ENCODE measurements around the gene RFFL. TPM values are rescaled to one million over a fixed set of nuclear protein-coding genes. Genes with fewer than 3 reads are reported as not detected.

The RFFL gene
- total RNA-seq, 4 donors from 2014 or later: 11.5 to 38.5 (median 14.6) TPM

DNA sequence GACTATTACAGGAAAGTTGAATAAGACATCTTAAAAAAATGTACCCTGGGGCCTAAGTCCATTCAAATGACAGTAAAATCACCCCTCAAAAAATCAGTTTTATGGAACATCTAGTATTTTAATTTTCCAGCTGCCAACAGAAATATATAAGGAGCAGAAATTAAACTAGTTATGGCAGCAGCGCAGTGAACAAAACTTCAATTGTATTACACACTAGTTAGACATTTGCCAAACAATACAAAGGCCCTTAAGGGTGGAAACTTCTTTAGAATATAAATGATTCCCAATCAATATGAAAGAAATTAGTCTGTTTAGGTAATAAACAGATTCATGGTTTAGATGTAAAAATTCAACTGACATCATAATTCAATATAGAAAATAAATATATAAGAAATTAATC lies 18.1 kb upstream of the RFFL start:
- TF ChIP-seq, protein P1, sequence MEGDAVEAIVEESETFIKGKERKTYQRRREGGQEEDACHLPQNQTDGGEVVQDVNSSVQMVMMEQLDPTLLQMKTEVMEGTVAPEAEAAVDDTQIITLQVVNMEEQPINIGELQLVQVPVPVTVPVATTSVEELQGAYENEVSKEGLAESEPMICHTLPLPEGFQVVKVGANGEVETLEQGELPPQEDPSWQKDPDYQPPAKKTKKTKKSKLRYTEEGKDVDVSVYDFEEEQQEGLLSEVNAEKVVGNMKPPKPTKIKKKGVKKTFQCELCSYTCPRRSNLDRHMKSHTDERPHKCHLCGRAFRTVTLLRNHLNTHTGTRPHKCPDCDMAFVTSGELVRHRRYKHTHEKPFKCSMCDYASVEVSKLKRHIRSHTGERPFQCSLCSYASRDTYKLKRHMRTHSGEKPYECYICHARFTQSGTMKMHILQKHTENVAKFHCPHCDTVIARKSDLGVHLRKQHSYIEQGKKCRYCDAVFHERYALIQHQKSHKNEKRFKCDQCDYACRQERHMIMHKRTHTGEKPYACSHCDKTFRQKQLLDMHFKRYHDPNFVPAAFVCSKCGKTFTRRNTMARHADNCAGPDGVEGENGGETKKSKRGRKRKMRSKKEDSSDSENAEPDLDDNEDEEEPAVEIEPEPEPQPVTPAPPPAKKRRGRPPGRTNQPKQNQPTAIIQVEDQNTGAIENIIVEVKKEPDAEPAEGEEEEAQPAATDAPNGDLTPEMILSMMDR (IDR thresholded peaks at IDR 0.05): no peak
- TF ChIP-seq POLR2A (IDR thresholded peaks at IDR 0.05): no peak
- Histone ChIP-seq H3K27me3 (no peaks in the 10 kb centered on the region), H3K9me3 (no peaks in the 10 kb centered on the region), H3K27ac (no peak overlapping the region), H3K36me3 (no peaks in the 10 kb centered on the region), H3K4me3 (no peak overlapping the region), H3K4me1 (peaks cover 0 to 4% of the 10 kb centered on the region in 2 donors)
- intact Hi-C loops (cut with DNase I; ENCODE audit: low total_unique reads): no loop called here
- no peak for DNase-seq

DNA sequence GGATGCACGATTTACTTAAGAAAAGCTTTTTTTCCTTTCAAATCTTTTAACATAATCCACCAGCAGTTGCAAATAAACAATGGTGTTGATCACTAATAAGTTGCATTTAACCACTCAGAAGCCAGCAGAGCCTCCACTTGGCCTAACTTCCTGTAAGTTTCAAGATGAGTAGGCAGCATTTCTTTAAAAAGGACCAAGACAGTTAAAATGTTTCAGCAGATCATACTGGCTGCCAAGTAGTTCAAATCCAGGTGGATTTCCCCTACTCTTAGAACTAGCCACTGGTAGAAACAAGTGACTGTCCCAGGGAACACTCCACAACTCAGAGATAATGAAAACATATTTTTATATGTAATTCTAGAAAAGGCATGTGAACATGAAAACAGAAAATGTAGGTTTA lies 17.0 kb upstream of the RFFL start:
- H3K27ac ChIP-seq: no peak overlapping the region
- H3K36me3 ChIP-seq: no peaks in the 10 kb centered on the region
- H3K4me1 ChIP-seq: peaks cover 0 to 4% of the 10 kb centered on the region in 2 donors
- no peak for DNase-seq
- H3K4me3 ChIP-seq: no peak overlapping the region
- intact Hi-C loops (cut with DNase I; ENCODE audit: low total_unique reads): no loop called here
- no peaks in the 10 kb centered on the region for H3K27me3 ChIP-seq
- TF ChIP-seq, protein P1 (IDR thresholded peaks at IDR 0.05): no peak
- no peak for TF ChIP-seq POLR2A (IDR thresholded peaks at IDR 0.05)
- no peaks in the 10 kb centered on the region for H3K9me3 ChIP-seq

DNA sequence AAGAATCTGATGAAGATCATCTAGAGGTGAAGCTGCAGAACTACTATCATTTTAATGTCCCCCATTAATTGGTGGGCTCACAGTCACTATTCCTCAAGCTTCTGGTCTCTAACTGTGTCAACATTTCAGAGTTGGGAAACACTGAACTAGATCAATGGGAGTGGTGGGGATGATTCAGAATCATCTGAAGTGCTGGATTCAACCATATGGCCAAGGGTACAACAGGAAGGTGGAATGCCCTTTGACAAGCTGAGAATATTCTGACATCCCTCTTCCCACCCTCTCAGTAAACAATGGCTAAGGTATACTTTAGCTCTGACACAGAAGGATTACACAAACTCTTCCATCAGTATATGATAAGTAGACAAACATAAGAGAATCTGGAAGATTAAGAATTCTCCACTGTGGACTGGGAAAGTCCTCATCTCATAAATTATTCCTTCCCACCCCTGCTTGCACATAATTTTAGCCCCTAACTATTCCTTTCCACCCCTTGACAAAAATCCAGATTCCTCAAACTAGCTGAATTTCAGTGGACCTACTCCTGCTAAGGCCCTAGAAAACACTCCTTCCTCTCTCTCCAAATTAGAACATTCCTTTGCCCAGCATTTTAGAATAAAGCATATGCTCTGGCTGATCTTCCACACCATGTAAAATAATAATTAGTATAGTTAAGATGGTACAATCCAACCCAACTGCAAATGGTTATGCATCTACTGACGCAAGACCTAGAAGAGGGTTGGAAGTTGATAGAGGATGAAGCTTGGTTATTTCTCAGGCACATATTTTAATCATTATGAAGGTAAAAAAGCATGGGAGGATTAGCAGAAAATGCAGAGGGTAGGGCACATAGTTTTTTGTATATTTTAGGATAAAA lies 16.3 kb upstream of the RFFL start:
- TF ChIP-seq, protein P1 (IDR thresholded peaks at IDR 0.05): no peak
- no peak for TF ChIP-seq POLR2A (IDR thresholded peaks at IDR 0.05)
- Histone ChIP-seq H3K4me1 (peaks cover 0 to 4% of the 10 kb centered on the region in 2 donors), H3K27ac (no peak overlapping the region), H3K9me3 (no peaks in the 10 kb centered on the region), H3K27me3 (no peaks in the 10 kb centered on the region), H3K4me3 (no peak overlapping the region), H3K36me3 (no peaks in the 10 kb centered on the region)
- DNase-seq: no peak
- intact Hi-C loops (cut with DNase I; ENCODE audit: low total_unique reads): no loop called here

DNA sequence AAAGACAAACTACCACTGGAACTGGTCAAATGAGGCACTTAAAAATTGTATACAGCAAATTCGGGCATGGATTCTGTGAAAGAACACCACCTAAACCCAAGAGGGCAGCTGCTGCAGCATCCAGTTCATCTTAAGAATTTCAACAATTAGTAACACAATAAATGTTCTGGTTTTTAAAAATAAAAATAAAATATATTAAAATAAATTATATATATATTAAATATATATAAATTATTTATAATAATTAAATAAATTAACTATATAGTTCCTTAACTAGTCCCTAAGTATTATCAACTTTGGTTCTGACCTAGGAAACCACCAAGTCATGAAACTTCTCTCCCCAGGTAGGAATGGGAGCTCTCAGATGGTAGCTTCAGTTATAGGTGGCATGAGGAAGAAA lies 13.4 kb upstream of the RFFL start:
- Histone ChIP-seq H3K4me1 (peaks cover 0 to 4% of the 10 kb centered on the region in 2 donors), H3K9me3 (no peaks in the 10 kb centered on the region), H3K27me3 (no peaks in the 10 kb centered on the region), H3K27ac (no peak overlapping the region), H3K4me3 (no peak overlapping the region), H3K36me3 (no peaks in the 10 kb centered on the region)
- no peak for TF ChIP-seq POLR2A (IDR thresholded peaks at IDR 0.05)
- TF ChIP-seq, protein P1 (IDR thresholded peaks at IDR 0.05): no peak
- DNase-seq: no peak
- intact Hi-C loops (cut with DNase I; ENCODE audit: low total_unique reads): no loop called here

Data from uterus (tissue), 4 donors.